ENCODE results near the gene NCAM2.

DNA sequence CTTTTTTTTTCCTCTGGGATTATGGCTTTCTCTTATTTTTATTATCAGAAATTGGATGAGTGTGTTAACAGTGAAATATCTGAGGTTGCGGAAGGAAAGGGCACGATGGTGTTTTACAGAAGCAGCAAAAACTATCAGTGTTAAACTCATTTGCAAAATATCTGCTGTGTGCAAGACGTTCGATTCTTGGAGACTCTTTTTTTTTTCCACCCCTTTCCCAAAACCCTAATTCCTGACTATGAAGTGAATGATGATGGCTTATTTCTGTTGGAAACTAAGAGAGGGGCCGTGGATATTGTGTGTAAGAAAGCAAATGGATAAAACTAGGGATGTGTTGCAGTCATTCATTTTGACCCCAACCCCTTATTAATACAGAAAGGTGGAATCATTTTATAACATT, 677 bp downstream of the NCAM2 start:
- TF ChIP-seq, protein P1, sequence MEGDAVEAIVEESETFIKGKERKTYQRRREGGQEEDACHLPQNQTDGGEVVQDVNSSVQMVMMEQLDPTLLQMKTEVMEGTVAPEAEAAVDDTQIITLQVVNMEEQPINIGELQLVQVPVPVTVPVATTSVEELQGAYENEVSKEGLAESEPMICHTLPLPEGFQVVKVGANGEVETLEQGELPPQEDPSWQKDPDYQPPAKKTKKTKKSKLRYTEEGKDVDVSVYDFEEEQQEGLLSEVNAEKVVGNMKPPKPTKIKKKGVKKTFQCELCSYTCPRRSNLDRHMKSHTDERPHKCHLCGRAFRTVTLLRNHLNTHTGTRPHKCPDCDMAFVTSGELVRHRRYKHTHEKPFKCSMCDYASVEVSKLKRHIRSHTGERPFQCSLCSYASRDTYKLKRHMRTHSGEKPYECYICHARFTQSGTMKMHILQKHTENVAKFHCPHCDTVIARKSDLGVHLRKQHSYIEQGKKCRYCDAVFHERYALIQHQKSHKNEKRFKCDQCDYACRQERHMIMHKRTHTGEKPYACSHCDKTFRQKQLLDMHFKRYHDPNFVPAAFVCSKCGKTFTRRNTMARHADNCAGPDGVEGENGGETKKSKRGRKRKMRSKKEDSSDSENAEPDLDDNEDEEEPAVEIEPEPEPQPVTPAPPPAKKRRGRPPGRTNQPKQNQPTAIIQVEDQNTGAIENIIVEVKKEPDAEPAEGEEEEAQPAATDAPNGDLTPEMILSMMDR (IDR thresholded peaks at IDR 0.05): no peak
- TF ChIP-seq POLR2A (IDR thresholded peaks at IDR 0.05): no peak

Measured in heart left ventricle (tissue), 13 donors.